GM18526 (cell line): ENCODE data around the gene CHD8.

Experiments used
- POLR2A ChIP-seq: IDR thresholded peaks from 3 replicates; pipeline ENCODE4 v1.6.1; 2011; ENCODE audit not compliant: insufficient read length; ENCODE audit errors: extremely low read depth

CHD8 gene

GRCh38 chr14:21455912-21456667 lies at the start of gene CHD8:
Gene CHD8, minus strand, starts transcription at chr14:21456123. Its CDS starts 24,480 bp downstream, at chr14:21431643.
- TF ChIP-seq POLR2A = peak; percentile 88

GRCh38 chr14:21505012-21505553 lies 49.2 kb upstream of the CHD8 start:
- no peak for TF ChIP-seq POLR2A

- TF ChIP-seq POLR2A = no peak
These were observed 47.5 kb upstream of the CHD8 start for GRCh38 chr14:21503376-21503775.

- TF ChIP-seq POLR2A = no peak
These were observed 45.6 kb upstream of the CHD8 start for GRCh38 chr14:21501568-21501967.

GRCh38 chr14:21498540-21499526 lies 42.9 kb upstream of the CHD8 start:
- TF ChIP-seq POLR2A = no peak

- TF ChIP-seq POLR2A = no peak
These were observed 40.5 kb upstream of the CHD8 start for GRCh38 chr14:21496453-21496852.

- TF ChIP-seq POLR2A = no peak
These were observed 39.2 kb upstream of the CHD8 start for GRCh38 chr14:21494902-21495762.

GRCh38 chr14:21486640-21487087 lies 30.7 kb upstream of the CHD8 start:
- TF ChIP-seq POLR2A = no peak

GRCh38 chr14:21476925-21477681 lies 21.2 kb upstream of the CHD8 start, which contains the start of the genes RAB2B and TOX4:
Gene RAB2B, minus strand, starts transcription at chr14:21476959. Its CDS starts 87 bp downstream, at chr14:21476872.
Gene TOX4, plus strand, starts transcription at chr14:21477195. Its CDS starts 84 bp downstream, at chr14:21477279.
- peak; percentile 81 for TF ChIP-seq POLR2A

GRCh38 chr14:21476523-21476924 lies 20.6 kb upstream of the CHD8 start:
- no peak for TF ChIP-seq POLR2A

GRCh38 chr14:21475767-21476522 lies 20.0 kb upstream of the CHD8 start:
- no peak for TF ChIP-seq POLR2A

GRCh38 chr14:21467616-21468015 lies 11.7 kb upstream of the CHD8 start:
- TF ChIP-seq POLR2A = no peak

- no peak for TF ChIP-seq POLR2A
These were observed 371 bp downstream of the CHD8 start for GRCh38 chr14:21455592-21455911.
